Left lung (tissue), 10 donors: Measurements from ENCODE around the gene PHEX. TPM values are rescaled to one million over a fixed set of nuclear protein-coding genes. Genes with fewer than 3 reads are reported as not detected.
A peak's percentile ranks its signal among the peaks of the same experiment; 100 is the strongest.

Experiments
- ATAC-seq: fragments of 200-7000 bp; cut with Tn5 transposase; one replicate; pipeline ENCODE4 v1.9.1; 2020; ENCODE audit warnings: moderate library complexity
- DNase-seq, 4 donors: peaks; one replicate each; pipeline ENCODE4 v3.0.0-alpha.2; 2013 to 2020
- H3K27ac ChIP-seq, 2 donors: fragments of 200-600 bp; sonication (generic) in 1 of 2; one replicate each; pipeline versions ENCODE4 v1.5.0 to v1.8.0; 2020 to 2021
- H3K27me3 ChIP-seq, 2 donors: fragments of 200-600 bp; sonication (generic) in 1 of 2; one replicate each; pipeline versions ENCODE4 v1.5.0 to v1.8.0; 2020 to 2021
- H3K36me3 ChIP-seq, 2 donors: fragments of 200-600 bp; sonication (generic) in 1 of 2; one replicate each; pipeline versions ENCODE4 v1.5.0 to v1.8.0; 2020 to 2021
- H3K4me1 ChIP-seq, 2 donors: fragments of 200-600 bp; one replicate each; pipeline ENCODE4 v1.8.0; 2021
- H3K4me3 ChIP-seq, 2 donors: fragments of 200-600 bp; sonication (generic) in 1 of 2; one replicate each; pipeline versions ENCODE4 v1.5.0 to v1.8.0; 2020 to 2021; ENCODE audit warnings: mild to moderate bottlenecking in 1 of 2
- H3K9me3 ChIP-seq, 2 donors: fragments of 200-600 bp; sonication (generic) in 1 of 2; one replicate each; pipeline versions ENCODE4 v1.5.0 to v1.8.0; 2020 to 2021
- intact Hi-C, 2 donors: fragments of 100-400 bp; cut with DNase I; formaldehyde crosslinking; loops; one replicate each; pipeline versions ENCODE4 v1.11.2 to v1.14.2; 2022
- polyA plus RNA-seq, 6 donors: library from polyadenylated mRNA; unstranded; fragments of 120-200 nt; gene quantifications; one replicate each; pipeline ENCODE4 v1.2.1, GENCODE V29; 2013; ENCODE audit not compliant: insufficient read length in 6 of 6
- total RNA-seq, 2 donors: library from RNA; stranded (reverse); fragmentation: NEBNext Ultra II Directional; extraction: Animal tissue kit (Norgen Biotek cat#: 25700); gene quantifications; one replicate each; pipeline ENCODE4 v1.2.1, GENCODE V29; 2021
- TF ChIP-seq, protein P1 (sequence below), 2 donors: fragments of 200-600 bp; sonication (generic) in 1 of 2; IDR thresholded peaks; one replicate each; pipeline versions ENCODE4 v1.5.0 to v1.8.0; 2021; ENCODE audit warnings: antibody characterized with exemption in 2 of 2
- donor health status: DM: no; HTN: yes; CAD: no.
- donor health status: DM: no; HTN: no; CAD: no.

Gene PHEX
- total and polyA plus RNA-seq, 8 donors, result 4.2 to 21.6 (median 8.5) TPM

DNA sequence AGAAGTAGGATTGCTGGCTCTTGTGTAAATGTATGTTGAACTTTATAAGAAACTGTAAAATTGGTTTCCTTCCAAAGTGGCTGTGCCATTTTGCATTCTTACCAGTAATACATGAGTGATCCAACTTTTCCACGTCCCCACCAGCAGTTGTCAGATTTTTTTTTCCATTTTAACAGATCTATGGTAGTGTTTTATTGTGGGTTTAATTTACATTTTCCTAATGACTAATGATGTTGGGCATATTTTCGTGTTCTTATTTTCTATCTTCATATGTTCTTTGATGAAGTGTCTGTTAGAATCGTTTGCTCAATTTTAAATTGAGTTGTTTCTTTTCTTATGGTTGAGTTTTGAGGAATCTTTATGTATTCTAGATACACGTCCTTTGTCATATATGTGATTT lies 56.2 kb downstream of the PHEX start:
- TF ChIP-seq, protein P1, sequence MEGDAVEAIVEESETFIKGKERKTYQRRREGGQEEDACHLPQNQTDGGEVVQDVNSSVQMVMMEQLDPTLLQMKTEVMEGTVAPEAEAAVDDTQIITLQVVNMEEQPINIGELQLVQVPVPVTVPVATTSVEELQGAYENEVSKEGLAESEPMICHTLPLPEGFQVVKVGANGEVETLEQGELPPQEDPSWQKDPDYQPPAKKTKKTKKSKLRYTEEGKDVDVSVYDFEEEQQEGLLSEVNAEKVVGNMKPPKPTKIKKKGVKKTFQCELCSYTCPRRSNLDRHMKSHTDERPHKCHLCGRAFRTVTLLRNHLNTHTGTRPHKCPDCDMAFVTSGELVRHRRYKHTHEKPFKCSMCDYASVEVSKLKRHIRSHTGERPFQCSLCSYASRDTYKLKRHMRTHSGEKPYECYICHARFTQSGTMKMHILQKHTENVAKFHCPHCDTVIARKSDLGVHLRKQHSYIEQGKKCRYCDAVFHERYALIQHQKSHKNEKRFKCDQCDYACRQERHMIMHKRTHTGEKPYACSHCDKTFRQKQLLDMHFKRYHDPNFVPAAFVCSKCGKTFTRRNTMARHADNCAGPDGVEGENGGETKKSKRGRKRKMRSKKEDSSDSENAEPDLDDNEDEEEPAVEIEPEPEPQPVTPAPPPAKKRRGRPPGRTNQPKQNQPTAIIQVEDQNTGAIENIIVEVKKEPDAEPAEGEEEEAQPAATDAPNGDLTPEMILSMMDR (IDR thresholded peaks at IDR 0.05), result no peak
- no peak for ATAC-seq
- H3K9me3 ChIP-seq, result no peaks in the 10 kb centered on the region
- no peak overlapping the region for H3K4me3 ChIP-seq
- no peak overlapping the region for H3K27ac ChIP-seq
- H3K4me1 ChIP-seq, result no peaks in the 10 kb centered on the region
- H3K27me3 ChIP-seq, result no peaks in the 10 kb centered on the region
- no peak for DNase-seq
- intact Hi-C loops, result no loop called here
- no peaks in the 10 kb centered on the region for H3K36me3 ChIP-seq

DNA sequence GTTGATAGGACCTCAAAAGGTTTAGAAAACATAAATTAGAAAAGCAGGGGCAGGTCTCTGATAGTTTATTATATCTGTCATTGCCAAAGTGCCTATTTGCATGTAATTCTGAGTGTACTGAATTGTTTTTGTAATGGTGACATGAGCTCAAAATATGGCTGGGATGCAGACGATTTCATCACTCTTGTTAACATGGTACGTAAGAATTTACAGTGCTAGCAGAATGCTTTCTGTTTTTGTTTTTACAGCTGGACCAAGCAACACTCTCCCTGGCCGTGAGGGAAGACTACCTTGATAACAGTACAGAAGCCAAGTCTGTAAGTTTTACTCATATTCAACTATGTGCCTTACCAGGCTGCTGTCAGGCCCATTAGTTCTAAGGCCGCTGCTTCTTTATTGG lies 58.1 kb downstream of the PHEX start:
- no peaks in the 10 kb centered on the region for H3K27me3 ChIP-seq
- TF ChIP-seq, protein P1 (IDR thresholded peaks at IDR 0.05), result no peak
- intact Hi-C loops, result no loop called here
- H3K36me3 ChIP-seq, result no peaks in the 10 kb centered on the region
- DNase-seq, result no peak
- ATAC-seq, result no peak
- H3K27ac ChIP-seq, result no peak overlapping the region
- H3K9me3 ChIP-seq, result no peaks in the 10 kb centered on the region
- no peaks in the 10 kb centered on the region for H3K4me1 ChIP-seq
- no peak overlapping the region for H3K4me3 ChIP-seq

DNA sequence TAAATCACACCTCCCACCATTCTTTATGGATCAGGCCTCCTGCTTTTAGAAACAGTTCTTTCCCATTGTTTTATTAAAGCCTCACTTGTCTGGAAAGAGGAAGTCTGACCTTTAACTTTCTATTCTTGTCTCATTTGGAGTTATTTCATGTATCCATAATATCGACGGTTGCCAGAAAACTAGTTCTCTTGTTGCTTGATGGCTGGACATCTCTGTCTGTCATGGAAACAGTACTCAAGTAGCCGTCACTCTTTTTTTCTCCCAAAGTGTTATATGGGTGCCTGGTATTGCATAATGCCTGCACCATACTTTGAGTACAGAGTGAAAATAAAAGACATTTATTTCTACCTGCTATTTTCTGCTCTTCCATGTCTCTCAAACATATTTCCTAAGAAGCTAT lies 61.4 kb downstream of the PHEX start:
- no peak for DNase-seq
- intact Hi-C loops, result no loop called here
- H3K27ac ChIP-seq, result no peak overlapping the region
- no peak for ATAC-seq
- no peak overlapping the region for H3K4me3 ChIP-seq
- H3K36me3 ChIP-seq, result no peaks in the 10 kb centered on the region
- TF ChIP-seq, protein P1 (IDR thresholded peaks at IDR 0.05), result no peak
- no peaks in the 10 kb centered on the region for H3K4me1 ChIP-seq
- H3K9me3 ChIP-seq, result no peaks in the 10 kb centered on the region
- H3K27me3 ChIP-seq, result no peaks in the 10 kb centered on the region

DNA sequence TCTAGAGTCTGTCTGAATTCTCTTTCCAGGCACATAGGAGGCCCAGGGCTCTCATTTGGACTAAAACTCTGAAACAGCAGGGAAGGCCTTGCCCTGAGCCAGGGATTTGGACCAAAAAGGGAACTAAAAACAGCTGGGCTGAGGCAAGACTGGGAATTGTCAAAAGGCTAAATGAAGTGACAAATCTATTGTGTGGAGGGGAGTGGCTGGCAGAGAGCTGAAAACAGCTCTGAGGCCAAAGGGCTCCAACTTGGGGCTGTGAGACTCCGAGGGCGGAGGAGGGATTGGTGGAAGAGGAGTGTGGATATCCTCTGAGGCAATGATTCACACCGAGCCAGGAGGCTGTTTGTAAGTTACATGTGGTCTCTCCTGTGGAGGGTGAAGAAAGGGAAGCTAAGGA lies 63.2 kb downstream of the PHEX start:
- no peaks in the 10 kb centered on the region for H3K9me3 ChIP-seq
- ATAC-seq, result peak; percentile 58
- no peak overlapping the region for H3K27ac ChIP-seq

DNA sequence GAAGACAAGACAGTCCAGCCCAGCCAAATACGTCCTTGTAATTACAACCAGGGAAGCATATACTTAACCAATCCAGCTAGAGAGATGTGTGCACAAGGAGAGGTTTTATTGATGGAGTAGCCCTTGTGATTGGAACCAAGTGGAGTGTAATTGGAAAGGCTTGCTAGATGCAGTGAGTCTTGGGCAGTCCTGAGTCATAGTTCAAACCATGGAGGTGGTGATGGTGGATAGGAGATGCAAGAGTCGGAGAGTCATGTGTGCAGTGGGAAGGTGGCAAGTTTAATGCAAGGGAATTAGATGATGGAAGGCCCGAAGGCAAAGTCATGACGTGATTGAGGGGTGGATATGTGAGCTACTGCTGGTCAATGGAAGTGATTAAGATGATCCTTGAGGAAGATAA lies 63.7 kb downstream of the PHEX start:
- Histone ChIP-seq H3K36me3 (no peaks in the 10 kb centered on the region), H3K4me1 (no peaks in the 10 kb centered on the region), H3K27me3 (no peaks in the 10 kb centered on the region), H3K4me3 (no peak overlapping the region), H3K9me3 (no peaks in the 10 kb centered on the region), H3K27ac (no peak overlapping the region)
- DNase-seq, result no peak
- ATAC-seq, result no peak
- TF ChIP-seq, protein P1 (IDR thresholded peaks at IDR 0.05), result no peak
- intact Hi-C loops, result no loop called here

More for the DNA sequence above, 63.2 kb downstream of the PHEX start:
- intact Hi-C loops, result no loop called here
- H3K36me3 ChIP-seq, result no peaks in the 10 kb centered on the region
- H3K4me1 ChIP-seq, result no peaks in the 10 kb centered on the region
- peak in 3 of 4 donors; percentile 36 to 79 (median 59) for DNase-seq
- no peaks in the 10 kb centered on the region for H3K27me3 ChIP-seq
- no peak overlapping the region for H3K4me3 ChIP-seq
- TF ChIP-seq, protein P1 (IDR thresholded peaks at IDR 0.05), result no peak
